Measurements from ENCODE around the gene HEXIM2. TPM values are rescaled to one million over a fixed set of nuclear protein-coding genes. Genes with fewer than 3 reads are reported as not detected.

HEXIM2 gene
- total RNA-seq, 1 experiment from 2014 or later = 4.5 TPM

- Histone ChIP-seq H3K4me1 (ENCODE audit: control insufficient read depth, insufficient read depth, low read length) (peaks cover 43% of the 10 kb centered on the region), H3K9me3 (ENCODE audit: control insufficient read depth, insufficient read depth, low read depth, low read length) (no peaks in the 10 kb centered on the region), H3K4me3 (ENCODE audit: low read depth in 2 of 2, low read length in 2 of 2) (no peak overlapping the region; a peak in 1 of 4 replicates), H3K27ac (ENCODE audit: low read length) (peak overlapping the region; percentile 99), H3K36me3 (ENCODE audit: control insufficient read depth, insufficient read depth, low read length) (no peaks in the 10 kb centered on the region), H3K27me3 (ENCODE audit: control insufficient read depth, insufficient read depth, low read length) (no peaks in the 10 kb centered on the region)
- ATAC-seq = peak; percentile 59
- ChIA-PET POLR2A (interaction anchor here (0.5 to 1.9 kb wide), 4 partner anchors 10 to 993 kb away, joined by 3 to 9 read pairs (median 8); partner anchors contain the start of gene HEXIM2), CTCF (interaction anchor here (0.7 to 1.4 kb wide), 3 partner anchors 23 to 36 kb away, joined by 3 to 7 read pairs (median 5); partner anchors contain the start of gene ACBD4)
- in situ Hi-C loops (cut with HindIII; ENCODE audit: low pct_unique_long_range_greater_than_20kb, low sequenced_read_pairs) (no loop called here), intact Hi-C loops (cut with micrococcal nuclease; ENCODE audit: unreplicated experiment) (no loop called here)
- no peak for TF ChIP-seq TCF7L2 (IDR thresholded peaks at IDR 0.05; ENCODE audit: low read depth, low read length)
- no TSS peak for BruUV-seq (replicated peaks)
- no peak for DNase-seq (ENCODE audit: low read depth, low spot score)
Measured at GRCh38 chr17:45171338-45172231, 9.9 kb downstream of the HEXIM2 start.

DNA sequence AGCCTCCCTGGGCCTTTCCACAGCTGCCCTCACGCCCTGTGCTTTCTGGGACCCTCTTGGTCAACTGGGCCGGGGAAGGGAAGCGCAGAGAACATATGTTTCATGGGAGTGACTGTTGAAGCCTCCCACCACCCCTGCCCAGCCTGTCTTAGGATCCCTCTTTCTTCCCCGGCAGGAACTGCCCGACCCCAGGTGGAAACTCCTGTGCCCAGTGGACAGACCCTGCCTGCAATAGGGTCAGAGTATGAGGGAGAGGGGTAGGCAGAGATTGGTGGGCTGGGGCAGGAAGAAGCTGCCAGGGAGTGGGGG lies 10.5 kb downstream of the HEXIM2 start:
- Histone ChIP-seq H3K36me3 (ENCODE audit: control insufficient read depth, insufficient read depth, low read length) (no peaks in the 10 kb centered on the region), H3K9me3 (ENCODE audit: control insufficient read depth, insufficient read depth, low read depth, low read length) (no peaks in the 10 kb centered on the region), H3K27ac (ENCODE audit: low read length) (peak overlapping the region; percentile 99), H3K27me3 (ENCODE audit: control insufficient read depth, insufficient read depth, low read length) (no peaks in the 10 kb centered on the region), H3K4me3 (ENCODE audit: low read depth in 2 of 2, low read length in 2 of 2) (peak overlapping the region in 1 of 2 experiments; percentile 24; a peak in 1 of 4 replicates), H3K4me1 (ENCODE audit: control insufficient read depth, insufficient read depth, low read length) (peaks cover 43% of the 10 kb centered on the region)
- DNase-seq (ENCODE audit: low read depth, low spot score) = no peak
- intact Hi-C loops (cut with micrococcal nuclease; ENCODE audit: unreplicated experiment) (no loop called here), in situ Hi-C loops (cut with HindIII; ENCODE audit: low pct_unique_long_range_greater_than_20kb, low sequenced_read_pairs) (no loop called here)
- ATAC-seq = peak; percentile 17
- CTCF ChIA-PET = interaction anchor here (0.5 to 1.4 kb wide), 4 partner anchors 23 to 129 kb away, joined by 3 to 7 read pairs (median 4); partner anchors contain the start of gene ACBD4
- POLR2A ChIA-PET = interaction anchor here (0.5 to 1.9 kb wide), 4 partner anchors 11 to 992 kb away, joined by 3 to 9 read pairs (median 8); partner anchors contain the start of gene HEXIM2
- no peak for TF ChIP-seq SIN3A (IDR thresholded peaks at IDR 0.05; ENCODE audit: borderline replicate concordance, insufficient read depth, low read depth, low read length)
- TF ChIP-seq REST (IDR thresholded peaks at IDR 0.05; ENCODE audit: insufficient read depth in 1 of 2, low read depth in 2 of 2, low read length in 1 of 2) = no peak
- TF ChIP-seq CTCF (IDR thresholded peaks at IDR 0.05) = no peak
- no peak for TF ChIP-seq TCF7L2 (IDR thresholded peaks at IDR 0.05; ENCODE audit: low read depth, low read length)
- no peak for TF ChIP-seq POLR2AphosphoS5 (IDR thresholded peaks at IDR 0.05; ENCODE audit: low read depth, low read length)
- BruUV-seq (replicated peaks) = no TSS peak
